GM21737 (cell line): Measurements from ENCODE around the gene CHST13.
"Not testable (repeated sequence)": the region's sequence is repeated elsewhere in the genome, so short reads cannot be mapped to it uniquely, and the experiment has no call there.

ENCODE experiments used
- ATAC-seq: cut with Tn5 transposase; IDR thresholded peaks from one replicate; pipeline ENCODE4 v1.9.1; 2021; ENCODE audit warnings: mild to moderate bottlenecking, moderate library complexity; ENCODE audit not compliant: unreplicated experiment

Gene CHST13

DNA sequence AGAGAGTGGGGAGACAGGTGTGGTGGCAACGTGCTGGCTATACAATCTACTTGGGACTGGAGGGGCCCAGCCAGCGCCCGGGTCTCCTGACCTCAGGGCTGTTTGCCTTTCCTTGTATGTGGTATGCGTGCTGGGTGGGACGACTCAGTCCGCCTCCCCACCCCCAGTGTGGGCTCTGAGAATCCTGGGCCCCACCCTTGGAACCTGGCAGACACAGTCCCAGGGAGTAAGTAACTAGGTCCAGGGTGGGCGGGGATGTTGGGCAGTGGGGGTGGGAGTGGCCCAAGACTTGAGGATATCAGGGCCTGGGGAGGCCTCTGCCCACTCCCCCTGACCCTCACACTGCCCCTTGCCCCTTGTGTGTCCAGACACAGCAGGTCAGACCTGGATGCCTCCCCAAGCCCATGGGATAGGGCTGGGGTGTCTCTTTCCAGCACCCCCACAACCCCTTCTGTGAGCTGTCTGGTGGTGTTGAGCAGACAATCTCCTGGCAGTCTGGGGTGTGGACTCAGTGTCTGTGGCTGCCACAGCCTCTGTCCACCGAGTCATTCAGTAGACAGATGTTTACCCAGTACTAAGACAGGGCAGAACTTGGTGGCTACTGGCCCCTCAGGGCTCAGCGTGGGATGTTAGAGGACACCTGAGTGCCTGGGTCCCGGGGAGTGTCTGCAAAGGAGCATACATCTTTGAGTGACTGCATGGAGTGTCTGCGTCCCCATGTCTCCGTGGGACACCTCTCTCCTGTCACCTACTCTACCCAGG lies 1.3 kb downstream of the CHST13 start:
- ATAC-seq, result no peak

DNA sequence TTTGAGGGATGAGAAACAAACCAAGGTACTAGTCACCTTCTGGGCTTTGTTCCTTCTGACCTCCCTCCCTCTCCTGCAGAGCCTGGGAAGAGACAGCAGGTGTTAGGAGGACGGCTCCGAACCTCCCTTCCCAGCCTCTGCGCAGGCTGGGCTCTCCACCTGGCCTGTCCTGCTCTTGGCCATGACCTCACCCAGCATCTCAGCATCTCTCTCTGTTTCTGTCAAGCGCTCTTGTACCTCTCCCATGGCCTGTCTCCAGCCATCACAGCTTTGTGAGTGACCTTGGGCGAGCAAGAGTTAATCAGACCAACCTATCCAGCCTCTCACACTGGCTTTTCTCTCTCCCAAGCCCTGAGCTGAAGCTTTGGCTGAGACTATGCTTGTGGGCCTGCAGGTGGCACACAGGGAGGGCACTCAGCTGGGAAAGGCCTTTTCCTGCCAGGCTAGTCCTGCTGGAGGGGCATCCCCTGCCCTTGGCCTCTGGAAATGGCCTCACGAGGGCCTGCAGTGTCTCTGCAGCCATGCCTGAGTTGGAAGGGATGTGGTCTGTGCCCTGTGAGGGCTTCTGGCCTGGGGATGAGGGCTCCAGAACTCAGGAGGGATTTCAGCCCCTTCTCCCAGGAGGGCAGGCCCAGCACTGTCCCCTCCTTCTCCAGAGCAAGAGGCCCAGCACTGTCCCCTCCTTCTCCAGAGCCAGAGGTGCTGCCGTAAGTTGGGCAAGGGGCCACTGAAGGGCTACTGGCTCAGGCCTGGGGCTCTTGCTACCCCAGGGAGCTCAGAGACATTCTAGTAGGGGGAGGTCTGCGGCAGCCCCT lies 2.1 kb downstream of the CHST13 start:
- ATAC-seq, result no peak

- ATAC-seq, result no peak
Observed at GRCh38 chr3:126526668-126527005, 2.7 kb downstream of the CHST13 start.

DNA sequence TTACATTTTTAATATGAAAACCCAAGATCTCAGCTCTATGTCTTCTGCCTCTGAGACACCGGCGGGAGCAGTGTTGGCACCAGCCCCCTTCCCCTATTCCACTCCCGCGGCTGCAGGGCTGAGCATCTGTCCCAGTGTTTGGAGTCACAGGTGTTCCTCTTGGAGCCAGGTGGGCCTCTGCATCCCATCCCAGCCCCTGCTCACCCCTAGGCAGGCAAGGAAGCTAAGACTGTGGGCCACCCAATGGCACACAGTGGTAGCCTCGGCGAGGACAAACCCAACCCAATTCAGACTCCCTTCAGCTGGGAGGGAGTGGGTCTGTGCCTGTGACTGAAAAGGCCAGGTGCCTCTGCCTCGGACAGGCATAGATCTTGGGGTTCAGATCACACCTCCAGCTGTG lies 3.1 kb downstream of the CHST13 start:
- no peak for ATAC-seq

- no peak for ATAC-seq
Observed at GRCh38 chr3:126527455-126528211, 3.7 kb downstream of the CHST13 start.

GRCh38 chr3:126528419-126528799 lies 4.5 kb downstream of the CHST13 start:
- no peak for ATAC-seq

- no peak for ATAC-seq
Observed at GRCh38 chr3:126528800-126529541, 5.0 kb downstream of the CHST13 start.

- ATAC-seq, result no peak
Observed at GRCh38 chr3:126529585-126530170, 5.7 kb downstream of the CHST13 start.

- ATAC-seq, result no peak
Observed at GRCh38 chr3:126530171-126531050, 6.5 kb downstream of the CHST13 start.

- ATAC-seq, result no peak
Observed at GRCh38 chr3:126531051-126531330, 7.0 kb downstream of the CHST13 start.

DNA sequence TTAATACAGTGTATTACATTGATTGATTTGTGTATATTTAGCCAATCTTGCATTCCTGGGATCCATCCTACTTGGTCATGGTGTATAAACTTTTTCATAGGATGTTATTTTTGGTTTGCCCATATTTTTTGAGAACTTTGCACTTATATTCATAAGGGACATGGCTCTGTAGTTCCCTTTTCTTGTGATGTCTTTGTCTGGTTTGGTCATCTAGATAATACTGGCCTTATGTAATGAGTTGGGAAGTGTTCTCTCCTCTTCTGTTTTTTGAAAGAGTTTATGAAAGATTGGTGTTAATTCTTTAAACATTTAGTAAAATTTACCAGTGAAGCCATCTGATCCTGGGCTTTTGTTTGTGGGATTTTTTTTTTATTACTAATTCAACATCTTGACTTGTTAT lies 9.6 kb downstream of the CHST13 start:
- no peak for ATAC-seq

DNA sequence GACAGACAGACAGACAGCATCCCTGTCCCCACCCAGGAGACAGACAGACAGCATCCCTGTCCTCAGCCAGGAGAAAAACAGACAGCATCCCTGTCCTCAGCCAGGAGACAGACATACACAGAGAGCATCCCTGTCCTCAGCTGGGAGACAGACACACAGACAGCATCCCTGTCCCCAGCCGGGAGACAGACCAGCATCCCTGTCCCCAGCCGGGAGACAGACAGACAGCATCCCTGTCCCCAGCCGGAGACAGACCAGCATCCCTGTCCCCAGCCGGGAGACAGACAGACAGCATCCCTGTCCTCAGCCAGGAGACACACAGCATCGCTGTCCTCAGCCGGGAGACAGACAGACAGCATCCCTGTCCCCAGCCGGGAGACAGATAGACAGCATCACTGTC lies 10.8 kb downstream of the CHST13 start:
- ATAC-seq, result not testable (repeated sequence)

DNA sequence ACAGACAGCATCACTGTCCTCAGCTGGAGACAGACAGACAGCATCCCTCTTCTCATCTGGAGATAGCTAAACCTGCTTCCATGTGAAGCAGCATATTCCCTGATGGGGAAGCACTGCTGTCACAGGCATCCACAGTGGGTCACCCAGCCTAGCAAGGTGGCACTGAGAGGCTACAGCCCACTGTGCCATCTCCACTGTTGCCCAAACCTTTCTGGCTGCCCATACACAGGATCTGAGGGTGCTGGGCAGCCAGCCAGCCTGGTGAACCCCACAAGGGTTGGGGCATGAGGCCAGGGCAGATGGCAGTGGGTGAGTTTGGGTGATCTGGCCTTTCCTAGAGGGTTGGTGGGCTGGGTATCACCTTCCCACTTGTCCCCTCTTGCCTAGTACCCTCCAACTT lies 11.7 kb downstream of the CHST13 start:
- no peak for ATAC-seq

DNA sequence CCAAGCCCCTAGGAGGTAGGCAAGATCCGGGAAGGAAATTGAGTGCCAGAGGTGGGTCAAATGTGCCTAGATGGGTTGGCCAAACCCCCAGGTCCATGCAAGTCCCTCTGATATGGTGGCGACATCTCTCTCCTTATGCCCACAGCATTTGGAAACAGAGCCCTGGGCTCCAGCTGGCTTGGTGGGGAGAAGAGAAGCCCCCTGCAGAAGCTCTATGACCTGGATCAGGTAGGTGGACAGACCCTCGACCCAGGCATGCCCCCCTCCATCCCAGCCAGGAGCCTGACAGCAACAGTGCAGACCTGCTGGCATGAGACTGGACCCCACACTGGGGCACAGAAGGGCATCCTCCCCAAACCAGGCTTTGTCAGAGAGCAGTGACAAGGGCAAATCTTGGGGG lies 12.2 kb downstream of the CHST13 start:
- no peak for ATAC-seq

- ATAC-seq, result no peak
Observed at GRCh38 chr3:126537116-126537729, 13.3 kb downstream of the CHST13 start.

GRCh38 chr3:126537730-126538281 lies 13.9 kb downstream of the CHST13 start:
- no peak for ATAC-seq

DNA sequence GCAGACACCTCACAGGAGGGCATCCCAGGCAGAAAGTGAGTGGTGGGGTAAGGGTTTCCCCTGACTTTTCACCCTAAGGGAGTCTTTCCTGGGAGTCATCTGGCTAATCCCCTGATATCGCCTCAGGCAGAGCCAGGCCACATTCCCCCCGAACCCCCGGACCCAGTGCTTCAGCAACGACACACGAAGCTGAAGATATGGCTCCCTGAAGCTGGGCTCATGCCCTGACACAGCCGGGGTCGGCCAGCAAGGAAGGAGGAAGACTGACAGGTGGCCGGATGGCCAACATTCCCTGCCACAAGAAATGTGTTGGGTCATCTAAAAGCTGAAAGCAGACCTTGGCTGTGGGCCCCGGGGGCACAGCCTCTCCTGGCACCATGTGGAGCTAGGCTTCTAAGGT lies 14.4 kb downstream of the CHST13 start:
- no peak for ATAC-seq

- no peak for ATAC-seq
Observed at GRCh38 chr3:126538966-126539365, 15.0 kb downstream of the CHST13 start.

DNA sequence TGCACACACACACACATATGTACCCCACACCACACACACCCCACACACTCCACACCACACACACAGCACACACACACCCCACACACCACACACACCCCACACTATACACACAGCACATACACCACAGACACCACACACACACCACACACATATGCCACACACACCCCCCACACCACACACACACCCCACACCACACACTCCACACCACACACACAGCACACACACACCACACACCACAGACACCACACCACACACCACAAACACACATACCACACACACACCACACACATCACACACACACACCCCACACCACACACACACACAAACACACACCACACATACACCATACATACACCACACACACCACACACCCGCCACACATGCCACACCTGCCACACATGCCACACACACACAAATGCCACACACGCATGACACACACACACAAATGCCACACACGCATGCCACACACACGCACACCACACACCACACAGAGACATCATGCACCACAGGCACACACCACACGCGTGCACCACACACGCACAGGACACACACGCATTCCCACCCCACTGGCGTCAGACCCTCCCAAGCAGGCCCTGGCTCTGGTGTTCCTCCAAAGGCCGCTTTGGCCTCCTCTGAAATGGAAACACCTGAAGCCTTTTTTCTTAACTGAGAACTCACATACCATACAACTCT lies 15.7 kb downstream of the CHST13 start:
- ATAC-seq, result no peak
